ENCODE results near the gene FARS2. TPM values are rescaled to one million over a fixed set of nuclear protein-coding genes. Genes with fewer than 3 reads are reported as not detected.

Gene FARS2
- total RNA-seq, 4 donors from 2014 or later, result 8.3 to 18.5 (median 13.0) TPM

DNA sequence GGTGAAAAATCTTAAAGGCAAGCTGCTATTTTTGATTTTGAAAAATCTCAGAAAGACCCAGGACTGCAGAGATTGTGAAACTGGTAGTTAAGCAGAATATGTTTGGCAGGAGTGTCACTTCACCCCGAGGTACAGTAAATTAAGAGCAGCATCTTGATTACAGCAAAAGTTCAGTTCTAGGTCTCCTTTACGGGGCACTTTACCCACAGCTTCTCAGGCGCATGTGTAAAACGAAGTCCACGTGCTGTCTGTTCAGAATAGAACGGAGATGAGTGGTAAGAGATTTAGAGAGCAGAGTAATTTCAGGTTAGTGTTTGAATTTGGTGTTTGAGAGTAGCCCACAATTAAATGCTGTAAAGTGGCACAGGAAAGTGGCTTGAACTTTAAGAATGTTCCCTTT, 84.0 kb downstream of the FARS2 start:
- no peaks in the 10 kb centered on the region for H3K27me3 ChIP-seq
- H3K27ac ChIP-seq, result no peak overlapping the region
- WGBS, 2 donors, result 87 to 88% methylated on average over 6 of the region's 6 CpGs
- no peaks in the 10 kb centered on the region for H3K36me3 ChIP-seq
- DNase-seq, result no peak
- H3K4me1 ChIP-seq, result no peaks in the 10 kb centered on the region
- intact Hi-C loops (cut with DNase I), result no loop called here
- no peak overlapping the region for H3K4me3 ChIP-seq
- no peaks in the 10 kb centered on the region for H3K9me3 ChIP-seq
- TF ChIP-seq, protein P1, sequence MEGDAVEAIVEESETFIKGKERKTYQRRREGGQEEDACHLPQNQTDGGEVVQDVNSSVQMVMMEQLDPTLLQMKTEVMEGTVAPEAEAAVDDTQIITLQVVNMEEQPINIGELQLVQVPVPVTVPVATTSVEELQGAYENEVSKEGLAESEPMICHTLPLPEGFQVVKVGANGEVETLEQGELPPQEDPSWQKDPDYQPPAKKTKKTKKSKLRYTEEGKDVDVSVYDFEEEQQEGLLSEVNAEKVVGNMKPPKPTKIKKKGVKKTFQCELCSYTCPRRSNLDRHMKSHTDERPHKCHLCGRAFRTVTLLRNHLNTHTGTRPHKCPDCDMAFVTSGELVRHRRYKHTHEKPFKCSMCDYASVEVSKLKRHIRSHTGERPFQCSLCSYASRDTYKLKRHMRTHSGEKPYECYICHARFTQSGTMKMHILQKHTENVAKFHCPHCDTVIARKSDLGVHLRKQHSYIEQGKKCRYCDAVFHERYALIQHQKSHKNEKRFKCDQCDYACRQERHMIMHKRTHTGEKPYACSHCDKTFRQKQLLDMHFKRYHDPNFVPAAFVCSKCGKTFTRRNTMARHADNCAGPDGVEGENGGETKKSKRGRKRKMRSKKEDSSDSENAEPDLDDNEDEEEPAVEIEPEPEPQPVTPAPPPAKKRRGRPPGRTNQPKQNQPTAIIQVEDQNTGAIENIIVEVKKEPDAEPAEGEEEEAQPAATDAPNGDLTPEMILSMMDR (IDR thresholded peaks at IDR 0.05), result no peak
- TF ChIP-seq POLR2A (IDR thresholded peaks at IDR 0.05), result no peak

DNA sequence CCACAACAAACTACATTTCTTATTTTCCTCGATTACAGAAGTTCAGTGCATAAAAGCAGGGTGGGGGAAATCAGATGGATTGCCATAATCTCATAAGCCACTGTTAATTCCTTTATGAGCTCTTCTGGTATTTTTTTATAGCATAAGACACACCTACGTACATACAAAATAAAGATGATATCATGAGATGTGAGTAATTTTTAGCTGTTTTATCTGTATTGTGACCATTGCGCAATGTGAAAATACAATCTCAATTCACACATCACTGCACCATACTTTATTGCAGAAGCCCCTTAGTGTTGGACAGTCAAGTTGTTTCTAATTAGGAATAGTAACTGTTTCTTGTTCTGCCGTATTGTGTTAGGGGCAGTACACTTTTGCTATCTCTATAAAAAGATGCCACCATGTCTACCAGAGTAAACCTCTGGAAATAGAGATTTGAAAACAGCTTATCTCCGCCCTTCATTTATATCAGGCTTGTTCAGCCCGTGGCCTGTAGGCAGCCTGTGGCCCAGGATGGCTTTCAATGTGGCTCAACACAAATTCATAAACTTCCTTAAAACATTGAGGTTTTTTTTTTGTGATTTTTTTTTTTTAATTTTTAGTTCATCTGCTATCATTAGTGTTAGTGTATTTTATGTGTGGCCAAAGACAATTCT, 90.4 kb downstream of the FARS2 start:
- Histone ChIP-seq H3K9me3 (no peaks in the 10 kb centered on the region), H3K36me3 (no peaks in the 10 kb centered on the region), H3K27me3 (no peaks in the 10 kb centered on the region), H3K4me3 (no peak overlapping the region), H3K4me1 (no peaks in the 10 kb centered on the region), H3K27ac (no peak overlapping the region)
- no peak for DNase-seq
- 89 to 92% methylated on average over 6 of the region's 6 CpGs for WGBS, 2 donors
- TF ChIP-seq POLR2A (IDR thresholded peaks at IDR 0.05), result no peak
- TF ChIP-seq, protein P1 (IDR thresholded peaks at IDR 0.05), result no peak
- intact Hi-C loops (cut with DNase I), result no loop called here

DNA sequence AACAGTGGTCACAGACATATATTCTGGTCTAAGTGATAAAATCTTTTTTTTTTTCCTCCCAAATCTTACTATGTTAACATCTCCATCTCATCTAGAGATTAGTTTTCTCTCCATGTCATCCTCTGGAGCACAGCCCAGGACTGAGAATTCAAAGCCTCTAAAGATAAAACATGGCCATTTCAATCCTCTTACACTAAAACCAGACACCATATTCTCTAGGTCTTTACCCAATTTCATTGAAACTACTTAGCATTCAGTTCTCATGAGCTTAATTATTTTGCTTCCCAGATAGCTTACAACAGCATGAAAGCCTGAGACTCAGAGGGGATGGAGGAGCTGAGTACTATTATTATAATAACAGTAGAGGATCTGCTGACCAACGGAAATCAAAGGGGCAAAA, 92.7 kb downstream of the FARS2 start:
- TF ChIP-seq, protein P1 (IDR thresholded peaks at IDR 0.05), result no peak
- TF ChIP-seq POLR2A (IDR thresholded peaks at IDR 0.05), result no peak
- intact Hi-C loops (cut with DNase I), result no loop called here
- H3K27me3 ChIP-seq, result no peaks in the 10 kb centered on the region
- H3K27ac ChIP-seq, result no peak overlapping the region
- no peak for DNase-seq
- H3K9me3 ChIP-seq, result no peaks in the 10 kb centered on the region
- H3K4me3 ChIP-seq, result no peak overlapping the region
- WGBS, 2 donors, result 79 to 81% methylated on average over 1 of the region's 1 CpG
- peaks cover 0 to under 1% (median 0%) of the 10 kb centered on the region in 3 donors for H3K4me1 ChIP-seq
- H3K36me3 ChIP-seq, result no peaks in the 10 kb centered on the region

DNA sequence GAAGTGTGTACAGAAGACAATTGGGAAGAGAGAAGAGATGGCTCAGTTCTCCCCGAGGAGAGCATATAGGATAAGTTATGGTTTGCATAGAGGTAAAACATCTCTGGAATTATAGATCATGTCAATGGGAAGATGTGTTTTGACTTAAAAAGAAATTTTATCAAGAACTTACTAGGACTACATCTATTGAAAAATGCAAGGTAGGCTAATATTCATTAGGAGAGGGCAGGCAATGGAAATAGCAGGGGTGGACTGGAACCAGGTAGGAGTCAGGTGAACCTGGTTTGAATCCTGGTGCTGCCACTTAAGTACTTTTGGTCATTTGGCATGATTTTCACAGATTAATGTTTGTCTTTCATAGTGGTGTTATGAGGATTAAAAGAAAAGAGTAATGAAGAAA, 96.2 kb downstream of the FARS2 start:
- no peak overlapping the region for H3K4me3 ChIP-seq
- H3K9me3 ChIP-seq, result no peaks in the 10 kb centered on the region
- 90 to 95% methylated on average over 1 of the region's 1 CpG for WGBS, 2 donors
- TF ChIP-seq, protein P1 (IDR thresholded peaks at IDR 0.05), result no peak
- no peak for DNase-seq
- intact Hi-C loops (cut with DNase I), result no loop called here
- no peaks in the 10 kb centered on the region for H3K27me3 ChIP-seq
- no peaks in the 10 kb centered on the region for H3K36me3 ChIP-seq
- peaks cover 0 to 20% (median 0%) of the 10 kb centered on the region in 3 donors for H3K4me1 ChIP-seq
- no peak overlapping the region for H3K27ac ChIP-seq

DNA sequence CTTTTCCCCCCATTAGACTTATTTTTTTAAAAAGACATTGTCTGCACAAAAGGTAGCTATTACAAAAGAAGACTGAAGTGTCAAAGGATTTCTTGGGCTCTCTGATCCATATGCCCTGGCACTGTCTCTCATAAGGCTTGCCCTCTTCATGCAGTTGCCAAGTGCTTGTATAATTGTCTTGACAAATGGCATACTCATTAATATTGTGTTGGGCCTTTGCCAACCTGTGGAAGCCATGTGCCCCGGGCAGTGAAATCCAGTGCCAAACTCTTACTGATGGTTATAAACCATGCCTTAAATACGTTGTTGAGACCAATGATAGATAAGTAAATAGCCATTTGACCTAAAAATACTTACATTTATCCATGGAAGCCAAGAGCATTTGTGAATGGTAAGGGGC, 98.1 kb downstream of the FARS2 start:
- Histone ChIP-seq H3K36me3 (no peaks in the 10 kb centered on the region), H3K4me1 (peaks cover 0 to 20% (median 0%) of the 10 kb centered on the region in 3 donors), H3K4me3 (no peak overlapping the region), H3K27me3 (no peaks in the 10 kb centered on the region), H3K9me3 (no peaks in the 10 kb centered on the region), H3K27ac (no peak overlapping the region)
- no peak for TF ChIP-seq POLR2A (IDR thresholded peaks at IDR 0.05)
- TF ChIP-seq, protein P1 (IDR thresholded peaks at IDR 0.05), result no peak
- WGBS, 2 donors, result 11 to 31% methylated on average over 2 of the region's 2 CpGs
- no peak for DNase-seq
- intact Hi-C loops (cut with DNase I), result no loop called here

All from esophagus squamous epithelium (tissue), 5 donors.